Dendritic cell treated with granulocyte-macrophage colony-stimulating factor and Interleukin-4, amounts not matched to agents 40 ng/mL and 50 ng/mL, for 4 days (primary cell): ENCODE data around the gene YPEL3.
"Not testable (repeated sequence)": the region's sequence is repeated elsewhere in the genome, so short reads cannot be mapped to it uniquely, and the experiment has no call there.

Experiments
- H3K27ac Mint-ChIP-seq: one replicate; pipeline ENCODE4 v1.8.0; 2022; ENCODE audit warnings: mild to moderate bottlenecking, mixed read lengths
- H3K27me3 Mint-ChIP-seq: one replicate; pipeline ENCODE4 v1.8.0; 2022; ENCODE audit warnings: mild to moderate bottlenecking, mixed read lengths
- H3K36me3 Mint-ChIP-seq: one replicate; pipeline ENCODE4 v1.8.0; 2022; ENCODE audit warnings: low read depth, mixed read lengths
- H3K4me1 Mint-ChIP-seq: one replicate; pipeline ENCODE4 v1.8.0; 2022; ENCODE audit warnings: low read depth, mixed read lengths
- H3K4me3 Mint-ChIP-seq: one replicate; pipeline ENCODE4 v1.8.0; 2022; ENCODE audit warnings: mild to moderate bottlenecking, moderate library complexity, mixed read lengths
- H3K9me3 Mint-ChIP-seq: one replicate; pipeline ENCODE4 v1.8.0; 2022; ENCODE audit warnings: mixed read lengths
- intact Hi-C: fragments of 100-400 bp; cut with micrococcal nuclease; formaldehyde crosslinking; loops from one replicate; pipeline ENCODE4 v1.15.0; 2022

Gene YPEL3

DNA sequence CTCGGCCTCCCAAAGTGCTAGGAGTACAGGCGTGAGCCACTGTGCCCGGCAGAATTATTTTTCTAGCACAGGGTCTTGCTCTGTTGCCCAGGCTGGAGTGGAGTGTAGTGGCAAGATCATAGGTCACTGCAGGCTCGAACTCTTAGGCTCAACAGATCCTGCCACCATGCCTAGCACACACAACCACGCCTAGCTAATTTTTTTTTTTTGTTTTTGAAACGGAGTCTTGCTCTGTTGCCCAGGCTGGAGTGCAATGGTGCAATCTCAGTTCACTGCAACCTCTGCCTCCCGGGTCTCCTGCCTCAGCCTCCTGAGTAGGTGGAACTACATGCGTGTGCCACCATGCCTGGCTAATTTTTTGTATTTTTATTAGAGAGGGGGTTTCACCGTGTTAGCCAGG is 29.7 kb upstream of the YPEL3 start:
- H3K36me3 Mint-ChIP-seq, H3K27me3 Mint-ChIP-seq, intact Hi-C loops, H3K9me3 Mint-ChIP-seq, H3K4me3 Mint-ChIP-seq, H3K27ac Mint-ChIP-seq: not testable (repeated sequence)
- H3K4me1 Mint-ChIP-seq: peaks cover 25% of the 10 kb centered on the region

DNA sequence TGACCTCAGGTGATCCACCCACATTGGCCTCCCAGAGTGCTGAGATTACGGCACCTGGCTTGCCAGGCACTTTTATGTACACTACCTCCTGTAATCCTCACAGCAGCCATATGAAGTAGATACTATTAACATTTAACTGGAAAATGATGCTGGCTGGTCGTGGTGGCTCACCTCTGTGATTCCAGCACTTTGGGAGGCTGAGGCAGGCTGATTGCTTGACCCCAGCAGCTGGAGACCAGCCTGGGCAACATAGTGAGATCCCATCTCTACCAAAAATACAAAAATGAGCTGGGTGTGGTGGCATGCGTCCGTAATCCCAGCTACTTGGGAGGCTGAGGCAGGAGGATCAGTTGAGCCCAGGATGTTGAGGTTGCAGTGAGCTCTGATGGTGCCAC is 29.0 kb upstream of the YPEL3 start:
- Mint-ChIP-seq H3K36me3 (peaks cover 13% of the 10 kb centered on the region), H3K4me3 (no peak overlapping the region), H3K27me3 (no peaks in the 10 kb centered on the region), H3K27ac (no peak overlapping the region), H3K4me1 (peaks cover 31% of the 10 kb centered on the region), H3K9me3 (no peaks in the 10 kb centered on the region)
- intact Hi-C loops: no loop called here

DNA sequence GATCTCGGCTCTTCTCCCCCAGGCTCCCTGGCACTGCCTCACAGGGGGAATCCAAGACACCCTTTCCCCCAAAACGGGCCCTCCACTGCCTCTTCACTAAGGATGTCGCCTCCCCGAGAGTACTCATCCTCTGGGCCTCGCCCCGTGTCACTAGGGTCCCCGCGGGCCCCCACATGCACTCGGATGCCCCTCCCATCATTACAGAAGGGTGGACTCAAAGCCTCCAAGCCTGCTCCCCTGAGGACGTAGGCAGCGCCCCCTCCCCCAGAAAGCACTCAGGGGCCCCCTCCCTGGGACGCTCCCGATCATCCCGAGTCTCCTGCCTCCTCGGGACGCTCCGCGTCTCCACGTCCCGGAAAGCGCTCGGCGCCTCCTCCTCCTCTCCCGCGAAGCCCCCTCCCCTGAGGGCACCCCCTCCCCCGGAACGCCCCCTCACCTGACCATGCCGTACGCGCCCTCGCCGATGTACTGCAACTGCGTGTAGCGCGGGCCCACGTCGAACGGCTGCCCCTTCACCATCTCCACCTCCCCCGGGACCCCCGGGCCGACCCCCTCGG is 26.7 kb upstream of the YPEL3 start:
- peaks cover 33% of the 10 kb centered on the region for H3K36me3 Mint-ChIP-seq
- no peaks in the 10 kb centered on the region for H3K9me3 Mint-ChIP-seq
- H3K27ac Mint-ChIP-seq: peak overlapping the region; percentile 89
- H3K27me3 Mint-ChIP-seq: no peaks in the 10 kb centered on the region
- intact Hi-C loops: no loop called here
- H3K4me1 Mint-ChIP-seq: peaks cover 31% of the 10 kb centered on the region
- peak overlapping the region; percentile 84 for H3K4me3 Mint-ChIP-seq

- H3K4me1 Mint-ChIP-seq: peaks cover 31% of the 10 kb centered on the region
- H3K27me3 Mint-ChIP-seq: no peaks in the 10 kb centered on the region
- peaks cover 40% of the 10 kb centered on the region for H3K36me3 Mint-ChIP-seq
- peak overlapping the region; percentile 89 for H3K27ac Mint-ChIP-seq
- peak overlapping the region; percentile 84 for H3K4me3 Mint-ChIP-seq
- intact Hi-C loops: no loop called here
- no peaks in the 10 kb centered on the region for H3K9me3 Mint-ChIP-seq
These were observed 25.9 kb upstream of the YPEL3 start for GRCh38 chr16:30121741-30122571.

- Mint-ChIP-seq H3K27ac (no peak overlapping the region), H3K4me3 (no peak overlapping the region), H3K4me1 (peaks cover 31% of the 10 kb centered on the region), H3K9me3 (no peaks in the 10 kb centered on the region), H3K27me3 (no peaks in the 10 kb centered on the region), H3K36me3 (peaks cover 54% of the 10 kb centered on the region)
- intact Hi-C loops: no loop called here
These were observed 24.5 kb upstream of the YPEL3 start for GRCh38 chr16:30120340-30121105.

DNA sequence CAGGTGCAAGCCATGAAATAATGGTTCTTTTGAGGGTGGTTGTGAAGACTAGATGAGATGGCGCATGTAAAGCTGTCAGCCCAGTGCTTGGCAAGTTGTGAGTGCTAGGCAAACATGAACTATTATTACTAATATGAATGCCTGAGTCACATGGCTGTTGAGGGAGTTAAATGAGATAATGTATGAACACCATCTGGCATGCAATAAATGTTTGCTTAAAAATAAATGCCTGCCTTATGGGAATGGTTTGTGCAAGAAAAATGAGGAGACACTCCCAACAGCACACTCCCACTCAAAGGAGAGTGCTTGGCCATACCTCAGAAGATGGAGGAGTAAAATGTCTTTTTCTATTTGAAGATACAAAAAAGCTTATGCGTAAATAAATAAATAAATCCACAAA is 23.4 kb upstream of the YPEL3 start:
- peaks cover 65% of the 10 kb centered on the region for H3K36me3 Mint-ChIP-seq
- no peaks in the 10 kb centered on the region for H3K27me3 Mint-ChIP-seq
- H3K9me3 Mint-ChIP-seq: no peaks in the 10 kb centered on the region
- intact Hi-C loops: no loop called here
- H3K4me1 Mint-ChIP-seq: peaks cover 29% of the 10 kb centered on the region
- H3K27ac Mint-ChIP-seq: no peak overlapping the region
- H3K4me3 Mint-ChIP-seq: no peak overlapping the region

DNA sequence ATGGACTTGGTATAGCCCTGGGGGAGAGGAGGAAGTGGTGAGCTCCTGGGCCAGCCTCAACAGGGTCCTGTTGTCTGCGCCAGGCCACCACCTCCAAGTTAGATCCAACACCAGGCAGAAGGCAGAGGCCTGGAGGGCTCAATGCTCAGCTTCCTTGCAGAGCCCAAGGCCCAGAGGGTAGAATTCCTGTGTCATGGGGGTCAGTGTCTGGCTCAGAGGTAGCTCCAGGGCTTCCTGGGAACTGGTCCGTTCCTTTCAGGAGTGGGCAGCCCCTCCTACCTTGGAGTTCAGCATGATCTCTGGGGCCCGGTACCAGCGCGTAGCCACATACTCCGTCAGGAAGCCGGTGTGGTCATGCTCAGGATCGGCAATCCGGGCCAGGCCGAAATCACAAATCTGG is 21.8 kb upstream of the YPEL3 start:
- no peaks in the 10 kb centered on the region for H3K9me3 Mint-ChIP-seq
- H3K4me3 Mint-ChIP-seq: no peak overlapping the region
- H3K27me3 Mint-ChIP-seq: no peaks in the 10 kb centered on the region
- intact Hi-C loops: no loop called here
- no peak overlapping the region for H3K27ac Mint-ChIP-seq
- H3K4me1 Mint-ChIP-seq: peaks cover 21% of the 10 kb centered on the region
- H3K36me3 Mint-ChIP-seq: peaks cover 82% of the 10 kb centered on the region

DNA sequence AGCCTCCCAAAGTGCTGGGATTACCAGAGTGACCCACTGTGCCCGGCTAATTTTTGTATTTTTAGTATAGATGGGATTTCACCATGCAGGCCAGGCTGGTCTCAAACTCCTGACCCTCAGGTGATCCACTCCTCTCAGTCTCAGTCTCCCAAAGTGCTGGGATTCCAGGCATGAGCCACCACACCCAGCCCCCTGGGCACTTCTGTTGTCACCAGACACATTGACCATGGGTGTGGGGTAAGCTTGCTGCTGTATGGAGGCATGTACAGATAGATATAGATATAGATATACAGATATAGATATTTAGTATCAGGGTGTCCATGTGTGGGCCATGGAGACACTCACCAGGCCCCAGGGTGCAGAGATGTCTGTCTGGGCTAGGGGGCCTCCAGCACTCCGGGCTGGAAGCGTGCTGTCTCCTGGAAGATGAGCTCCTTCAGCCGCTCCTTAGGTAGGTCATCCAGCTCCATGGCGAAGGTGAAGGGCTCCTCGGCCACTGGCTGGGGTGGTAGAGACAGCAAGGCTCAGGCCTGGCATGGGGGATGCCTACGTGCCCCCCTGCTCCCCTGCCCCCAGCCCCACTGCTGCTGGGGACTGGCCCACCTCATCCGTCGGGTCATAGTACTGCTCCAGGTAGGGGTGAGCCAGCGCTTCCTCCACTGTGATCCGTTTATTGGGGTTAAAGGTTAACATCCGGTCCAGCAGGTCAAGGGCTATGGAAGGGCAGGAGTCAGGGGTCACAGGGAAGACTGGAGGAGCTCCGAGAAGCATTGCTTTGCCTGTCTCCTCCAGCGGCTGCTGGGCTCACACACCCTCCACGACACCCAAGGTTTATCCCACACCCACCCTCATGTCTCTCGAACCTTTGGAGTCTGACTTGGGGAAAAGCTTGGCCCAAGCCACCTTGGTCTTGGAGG is 20.5 kb upstream of the YPEL3 start:
- no peak overlapping the region for H3K27ac Mint-ChIP-seq
- H3K36me3 Mint-ChIP-seq: peaks cover 90% of the 10 kb centered on the region
- intact Hi-C loops: no loop called here
- H3K4me3 Mint-ChIP-seq: no peak overlapping the region
- no peaks in the 10 kb centered on the region for H3K9me3 Mint-ChIP-seq
- H3K27me3 Mint-ChIP-seq: no peaks in the 10 kb centered on the region
- H3K4me1 Mint-ChIP-seq: peaks cover 9% of the 10 kb centered on the region

DNA sequence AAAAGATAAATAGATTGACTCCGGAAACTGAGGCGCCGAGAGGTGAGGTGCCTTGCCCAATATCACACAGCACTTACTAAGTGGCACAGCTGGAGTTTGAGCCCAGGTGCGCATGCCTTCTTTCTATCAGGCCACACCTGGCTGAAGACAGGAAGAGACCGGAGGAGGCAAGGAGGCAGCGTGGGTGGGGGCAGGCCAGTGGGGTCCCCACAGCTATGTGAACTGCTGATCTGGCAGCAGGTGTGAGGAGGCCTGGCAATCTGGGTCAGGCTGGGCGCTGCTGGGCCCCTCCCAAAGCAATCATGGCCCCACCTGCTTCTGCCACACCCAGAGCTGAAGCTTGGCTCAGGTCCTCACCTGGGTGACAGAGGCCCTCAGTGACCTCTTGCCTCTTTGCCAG is 19.2 kb upstream of the YPEL3 start:
- H3K36me3 Mint-ChIP-seq: peaks cover 95% of the 10 kb centered on the region
- no peaks in the 10 kb centered on the region for H3K27me3 Mint-ChIP-seq
- H3K4me1 Mint-ChIP-seq: peaks cover 2% of the 10 kb centered on the region
- no peak overlapping the region for H3K4me3 Mint-ChIP-seq
- H3K27ac Mint-ChIP-seq: no peak overlapping the region
- no peaks in the 10 kb centered on the region for H3K9me3 Mint-ChIP-seq
- intact Hi-C loops: no loop called here

DNA sequence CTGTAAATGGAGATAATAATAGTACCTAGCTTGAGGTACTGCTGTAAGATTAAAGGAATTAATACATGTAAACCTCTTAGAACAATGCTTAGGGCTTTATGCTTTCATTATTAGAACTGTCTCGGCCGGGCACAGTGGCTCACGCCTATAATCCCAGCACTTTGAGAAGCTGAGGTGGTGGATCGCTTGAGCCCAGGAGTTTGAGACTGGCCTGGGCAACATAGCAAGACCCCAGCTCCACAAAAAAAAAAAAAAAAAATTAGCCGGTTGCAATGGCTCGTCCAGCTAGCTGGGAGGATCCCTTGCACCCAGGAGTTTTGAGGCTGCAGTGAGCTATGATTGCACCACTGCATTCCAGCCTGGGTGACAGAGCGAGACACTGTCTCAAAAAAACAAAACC is 18.8 kb upstream of the YPEL3 start:
- H3K4me1 Mint-ChIP-seq, H3K4me3 Mint-ChIP-seq, intact Hi-C loops, H3K9me3 Mint-ChIP-seq, H3K27ac Mint-ChIP-seq, H3K27me3 Mint-ChIP-seq: not testable (repeated sequence)
- H3K36me3 Mint-ChIP-seq: peaks cover 94% of the 10 kb centered on the region

DNA sequence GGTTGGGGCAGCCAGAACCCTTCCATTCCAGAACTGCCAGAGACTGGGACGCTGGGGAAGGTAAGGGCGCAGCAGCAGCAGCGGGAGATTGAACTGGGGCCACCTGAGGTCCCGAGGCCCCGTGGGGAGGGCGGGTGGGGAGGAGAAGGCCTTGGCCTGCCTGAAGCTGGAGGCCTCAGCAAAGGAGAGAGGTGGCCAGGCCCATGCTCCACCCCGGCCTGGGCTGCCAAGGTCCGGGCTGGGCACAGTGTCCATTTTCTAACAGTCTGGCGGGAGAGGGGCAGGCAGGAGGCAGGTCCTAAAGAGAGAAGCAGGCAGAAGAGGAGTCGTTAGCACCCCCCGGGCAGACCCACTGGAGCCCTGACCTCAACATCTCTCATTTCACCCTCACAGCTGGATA is 18.4 kb upstream of the YPEL3 start:
- no peak overlapping the region for H3K4me3 Mint-ChIP-seq
- intact Hi-C loops: no loop called here
- no peaks in the 10 kb centered on the region for H3K9me3 Mint-ChIP-seq
- no peaks in the 10 kb centered on the region for H3K4me1 Mint-ChIP-seq
- no peak overlapping the region for H3K27ac Mint-ChIP-seq
- peaks cover 90% of the 10 kb centered on the region for H3K36me3 Mint-ChIP-seq
- no peaks in the 10 kb centered on the region for H3K27me3 Mint-ChIP-seq

DNA sequence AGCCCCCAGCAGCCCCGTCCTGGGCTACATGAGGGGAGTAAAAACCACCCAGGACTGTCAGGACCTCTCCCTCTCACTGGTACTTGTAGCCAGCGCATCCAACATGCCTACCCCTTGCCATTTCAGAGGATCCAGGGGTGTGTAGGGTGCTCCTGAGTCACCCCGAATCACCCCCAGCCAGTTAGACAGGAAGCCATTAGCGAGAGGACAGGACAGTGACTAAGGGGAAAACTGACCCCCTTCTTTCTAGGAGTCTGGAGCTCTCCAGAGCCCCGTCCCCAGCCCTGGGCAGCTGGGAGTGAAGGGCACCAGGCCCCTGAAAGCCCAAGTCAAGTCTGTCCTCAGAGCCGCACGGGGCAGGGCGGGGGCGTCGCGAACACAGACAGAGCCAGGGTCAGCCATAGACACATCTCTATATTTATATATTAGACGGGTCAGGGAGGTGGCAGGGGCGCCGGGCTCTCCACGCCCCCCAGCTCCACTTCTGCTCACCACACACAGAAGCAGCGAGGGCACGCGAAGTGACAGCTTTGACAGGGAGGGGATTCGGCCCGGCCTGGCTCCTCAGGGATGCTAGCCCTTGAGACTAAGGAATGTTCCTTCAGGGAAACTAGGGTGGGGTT is 17.8 kb upstream of the YPEL3 start:
- Mint-ChIP-seq H3K27ac (no peak overlapping the region), H3K9me3 (no peaks in the 10 kb centered on the region), H3K36me3 (peaks cover 84% of the 10 kb centered on the region), H3K4me1 (no peaks in the 10 kb centered on the region), H3K27me3 (no peaks in the 10 kb centered on the region), H3K4me3 (no peak overlapping the region)
- intact Hi-C loops: no loop called here

GRCh38 chr16:30113031-30113710 is 17.2 kb upstream of the YPEL3 start, which contains the start of gene GDPD3:
Gene GDPD3, minus strand, starts transcription at chr16:30113537. Its CDS starts 59 bp downstream, at chr16:30113478.
- H3K36me3 Mint-ChIP-seq: peaks cover 83% of the 10 kb centered on the region
- no peak within 1 kb of the TSS for H3K4me3 Mint-ChIP-seq
- no peaks in the 10 kb centered on the region for H3K9me3 Mint-ChIP-seq
- no peaks in the 10 kb centered on the region for H3K27me3 Mint-ChIP-seq
- intact Hi-C loops: no loop called here
- H3K4me1 Mint-ChIP-seq: no peaks in the 10 kb centered on the region
- H3K27ac Mint-ChIP-seq: no peak within 1 kb of the TSS
